PC-3 (cell line): Measurements from ENCODE around the gene CLIC4. TPM values are rescaled to one million over a fixed set of nuclear protein-coding genes. Genes with fewer than 3 reads are reported as not detected.

Source experiments
- ATAC-seq: fragments of 200-7000 bp; cut with Tn5 transposase; 2 replicates; pipeline ENCODE4 v1.9.1; 2020; ENCODE audit warnings: mild to moderate bottlenecking, moderate library complexity
- BruUV-seq: library from RNA; stranded (reverse); fragments of 400-500 nt; replicated peaks from 2 replicates; lab custom pipeline; 2021; lab: Mats Ljungman, UMichigan
- CTCF ChIA-PET: fragments of 300-600 bp; sonication (Branson Sonifier 250); formaldehyde crosslinking; loops from one replicate; lab custom pipeline; 2022; ENCODE audit warnings: antibody characterized with exemption; lab: Charles Lee
- POLR2A ChIA-PET: fragments of 300-600 bp; sonication (Branson Sonifier 250); formaldehyde crosslinking; loops from one replicate; lab custom pipeline; 2022; ENCODE audit warnings: antibody characterized with exemption; ENCODE audit not compliant: unreplicated experiment; lab: Charles Lee
- DNase-seq: peaks from one replicate; pipeline ENCODE4 v3.0.0-alpha.2; 2015
- H2AFZ ChIP-seq: fragments of 300-600 bp; sonication (generic); 2 replicates; pipeline ENCODE4 v1.6.0; 2016; ENCODE audit warnings: antibody characterized with exemption, low read length
- H3F3A ChIP-seq: fragments of 300-600 bp; sonication (generic); one replicate; pipeline ENCODE4 v1.6.0; 2017; ENCODE audit warnings: antibody characterized with exemption, low read length, control low read depth, mild to moderate bottlenecking; ENCODE audit not compliant: unreplicated experiment
- H3K27ac ChIP-seq: fragments of 300-600 bp; sonication (generic); 2 replicates; pipeline ENCODE4 v1.5.1; 2016; ENCODE audit warnings: mild to moderate bottlenecking, low read length
- H3K27me3 ChIP-seq: fragments of 300-600 bp; sonication (generic); 2 replicates; pipeline ENCODE4 v1.6.1; 2016; ENCODE audit warnings: low read length, mixed read lengths
- H3K36me3 ChIP-seq: fragments of 300-600 bp; sonication (generic); 2 replicates; pipeline ENCODE4 v1.6.1; 2016; ENCODE audit warnings: low read depth, mixed run types, low read length, mixed read lengths
- H3K4me1 ChIP-seq: fragments of 300-600 bp; sonication (generic); 2 replicates; pipeline ENCODE4 v1.5.1; 2016; ENCODE audit warnings: low read length; ENCODE audit not compliant: insufficient read depth
- H3K4me2 ChIP-seq: fragments of 300-600 bp; sonication (generic); 2 replicates; pipeline ENCODE4 v1.6.0; 2016; ENCODE audit warnings: low read length
- H3K4me3 ChIP-seq: fragments of 300-600 bp; sonication (generic); 2 replicates; pipeline ENCODE4 v1.5.1; 2016; ENCODE audit warnings: mild to moderate bottlenecking, low read length, mixed read lengths
- H3K79me2 ChIP-seq: fragments of 300-600 bp; sonication (generic); 2 replicates; pipeline ENCODE4 v1.6.1; 2017; ENCODE audit warnings: low read length, mixed read lengths
- H3K9ac ChIP-seq: fragments of 300-600 bp; sonication (generic); 2 replicates; pipeline ENCODE4 v1.6.0; 2016; ENCODE audit warnings: mild to moderate bottlenecking, low read length
- H3K9me2 ChIP-seq: fragments of 300-600 bp; sonication (generic); replicated peaks from 2 replicates; pipeline ENCODE4 v1.6.1; 2016; ENCODE audit warnings: mixed run types, low read length, mixed read lengths
- H3K9me3 ChIP-seq: fragments of 300-600 bp; sonication (generic); 2 replicates; pipeline ENCODE4 v1.6.1; 2016; ENCODE audit warnings: low read length, mixed read lengths
- H4K20me1 ChIP-seq: fragments of 300-600 bp; sonication (generic); 2 replicates; pipeline ENCODE4 v1.6.1; 2016; ENCODE audit warnings: low read length, mixed read lengths
- CTCF ChIP-seq: fragments of 300-600 bp; sonication (generic); conservative IDR thresholded peaks from 2 replicates; pipeline ENCODE4 v1.5.1; 2017; ENCODE audit warnings: antibody characterized with exemption, low read depth, mild to moderate bottlenecking, low read length
- EZH2 ChIP-seq: fragments of 300-600 bp; sonication (generic); IDR thresholded peaks from one replicate; pipeline ENCODE4 v1.6.1; 2017; ENCODE audit warnings: antibody characterized with exemption, mild to moderate bottlenecking, low read length; ENCODE audit not compliant: unreplicated experiment
- EZH2phosphoT487 ChIP-seq: fragments of 300-600 bp; sonication (generic); IDR thresholded peaks from 2 replicates; pipeline ENCODE4 v1.6.1; 2018; ENCODE audit warnings: mild to moderate bottlenecking, antibody characterized with exemption, low read length, borderline replicate concordance
- intact Hi-C: fragments of 100-400 bp; cut with micrococcal nuclease; formaldehyde crosslinking; loops from 2 replicates; pipeline ENCODE4 v1.9.0; 2023
- total RNA-seq: library from RNA; depleted of rRNA; stranded (reverse); fragments of >200 nt; gene quantifications from 2 replicates; pipeline ENCODE4 v1.2.3, GENCODE V29; 2014

Gene CLIC4
- total RNA-seq, 1 experiment from 2014 or later: 57.6 TPM

GRCh38 chr1:24849672-24850295 lies 104.5 kb downstream of the CLIC4 start:
- H3K27ac ChIP-seq: no peak overlapping the region
- no peak overlapping the region for H3K4me2 ChIP-seq
- H4K20me1 ChIP-seq: no peaks in the 10 kb centered on the region
- ATAC-seq (no peak), DNase-seq (peak; percentile 37)
- POLR2A ChIA-PET: no interaction called here
- H3K4me1 ChIP-seq: no peaks in the 10 kb centered on the region; the same call in 1 of the 2 replicates
- intact Hi-C loops: loop anchor here (2.0 kb wide), 1 partner anchor 49 kb away; no protein-coding TSS in a partner anchor
- CTCF ChIA-PET: interaction anchor here (0.6 kb wide), 1 partner anchor 114 kb away, joined by 3 read pairs; no protein-coding TSS in a partner anchor
- H3F3A ChIP-seq: no peaks in the 10 kb centered on the region
- no peak overlapping the region for H3K4me3 ChIP-seq
- H3K36me3 ChIP-seq: no peaks in the 10 kb centered on the region
- no peaks in the 10 kb centered on the region for H3K79me2 ChIP-seq
- H2AFZ ChIP-seq: no peak overlapping the region
- H3K27me3 ChIP-seq: no peaks in the 10 kb centered on the region
- no peak for TF ChIP-seq EZH2phosphoT487
- TF ChIP-seq EZH2: no peak
- TF ChIP-seq CTCF: peak; percentile 63
- no peaks in the 10 kb centered on the region for H3K9me2 ChIP-seq
- H3K9me3 ChIP-seq: no peaks in the 10 kb centered on the region
- no peak overlapping the region for H3K9ac ChIP-seq
- BruUV-seq: no TSS peak

- H3K9ac ChIP-seq: no peak overlapping the region
- H3K4me3 ChIP-seq: no peak overlapping the region
- no peaks in the 10 kb centered on the region for H3K79me2 ChIP-seq
- H3K4me2 ChIP-seq: no peak overlapping the region
- ChIA-PET CTCF (no interaction called here), POLR2A (no interaction called here)
- no peaks in the 10 kb centered on the region for H3K9me2 ChIP-seq
- BruUV-seq: no TSS peak
- H3F3A ChIP-seq: no peaks in the 10 kb centered on the region
- no peaks in the 10 kb centered on the region for H3K36me3 ChIP-seq
- no peak overlapping the region for H3K27ac ChIP-seq
- H3K4me1 ChIP-seq: no peaks in the 10 kb centered on the region; the same call in 1 of the 2 replicates
- no peaks in the 10 kb centered on the region for H4K20me1 ChIP-seq
- no peak overlapping the region for H2AFZ ChIP-seq
- no peak for DNase-seq
- ATAC-seq: no peak
- TF ChIP-seq EZH2phosphoT487 (no peak), CTCF (no peak), EZH2 (no peak)
- H3K27me3 ChIP-seq: no peaks in the 10 kb centered on the region
- no peaks in the 10 kb centered on the region for H3K9me3 ChIP-seq
- intact Hi-C loops: no loop called here
Measured at GRCh38 chr1:24850328-24850920, 105.2 kb downstream of the CLIC4 start.

GRCh38 chr1:24853649-24854048 lies 108.4 kb downstream of the CLIC4 start:
- CTCF ChIA-PET: no interaction called here
- ATAC-seq (no peak), DNase-seq (no peak)
- Histone ChIP-seq H3K79me2 (no peaks in the 10 kb centered on the region), H3K36me3 (no peaks in the 10 kb centered on the region), H3K4me1 (no peaks in the 10 kb centered on the region; the same call in 1 of the 2 replicates), H3K27ac (no peak overlapping the region), H3K4me3 (no peak overlapping the region), H2AFZ (no peak overlapping the region), H3F3A (no peaks in the 10 kb centered on the region), H3K27me3 (no peaks in the 10 kb centered on the region), H3K9ac (no peak overlapping the region), H3K4me2 (no peak overlapping the region), H4K20me1 (no peaks in the 10 kb centered on the region), H3K9me2 (no peaks in the 10 kb centered on the region), H3K9me3 (no peaks in the 10 kb centered on the region)
- TF ChIP-seq EZH2phosphoT487: no peak
- TF ChIP-seq CTCF: no peak
- TF ChIP-seq EZH2: no peak
- POLR2A ChIA-PET: no interaction called here
- BruUV-seq: no TSS peak
- intact Hi-C loops: loop anchor here (2.0 kb wide), 1 partner anchor 179 kb away; no protein-coding TSS in a partner anchor
